HG02870 (cell line): ENCODE data around the gene CDH4.
"Not testable (repeated sequence)": the region's sequence is repeated elsewhere in the genome, so short reads cannot be mapped to it uniquely, and the experiment has no call there.

Source experiments
- ATAC-seq: cut with Tn5 transposase; IDR thresholded peaks from one replicate; pipeline ENCODE4 v1.9.1; 2021; ENCODE audit warnings: mild to moderate bottlenecking, moderate library complexity; ENCODE audit not compliant: unreplicated experiment

Gene CDH4

DNA sequence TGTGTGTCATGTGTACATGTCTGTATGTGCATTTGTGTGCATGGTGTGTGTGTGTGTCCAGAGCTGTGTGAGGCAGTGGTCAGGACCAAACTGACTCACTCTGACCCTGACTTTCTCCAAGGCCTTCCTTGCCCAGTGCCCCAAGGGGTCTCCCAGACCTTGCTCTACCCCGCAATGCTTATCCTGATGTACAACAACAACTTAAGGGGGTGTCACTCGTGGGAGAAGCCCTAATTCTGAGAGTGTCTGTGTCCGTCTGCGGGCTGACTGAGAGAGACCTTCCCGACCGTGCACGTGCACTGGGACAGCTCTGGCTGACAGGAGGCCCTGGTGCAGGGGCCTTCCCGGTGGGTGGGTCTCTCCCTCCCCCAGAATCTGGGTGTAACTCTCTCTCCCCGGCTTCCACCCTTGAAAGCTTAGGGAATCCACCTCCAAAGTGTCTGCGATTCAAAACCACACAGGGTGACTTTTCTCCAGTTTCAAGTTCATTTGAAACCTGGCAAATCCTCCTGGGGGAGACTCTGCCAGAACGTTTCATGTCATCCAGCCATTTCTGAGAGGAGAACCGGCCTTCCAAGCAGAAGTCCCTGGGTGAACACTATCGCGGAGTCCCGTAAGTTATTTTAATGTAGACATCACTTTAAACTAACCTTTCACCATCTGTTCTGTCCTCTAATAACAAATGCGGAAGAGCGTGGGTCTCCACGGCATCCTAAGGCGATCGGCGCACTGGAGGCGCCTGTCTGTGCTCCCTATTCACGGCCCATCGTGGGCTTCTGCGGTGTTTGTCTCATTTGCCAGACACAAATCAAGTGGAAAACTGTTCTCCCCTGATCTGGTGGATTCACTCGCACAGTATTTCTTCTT lies 588.1 kb downstream of the CDH4 start:
- ATAC-seq = no peak

GRCh38 chr20:61840779-61841455 lies 588.9 kb downstream of the CDH4 start:
- no peak for ATAC-seq

- no peak for ATAC-seq
Measured at GRCh38 chr20:61841551-61841950, 589.5 kb downstream of the CDH4 start.

- ATAC-seq = no peak
Measured at GRCh38 chr20:61841966-61842365, 589.9 kb downstream of the CDH4 start.

DNA sequence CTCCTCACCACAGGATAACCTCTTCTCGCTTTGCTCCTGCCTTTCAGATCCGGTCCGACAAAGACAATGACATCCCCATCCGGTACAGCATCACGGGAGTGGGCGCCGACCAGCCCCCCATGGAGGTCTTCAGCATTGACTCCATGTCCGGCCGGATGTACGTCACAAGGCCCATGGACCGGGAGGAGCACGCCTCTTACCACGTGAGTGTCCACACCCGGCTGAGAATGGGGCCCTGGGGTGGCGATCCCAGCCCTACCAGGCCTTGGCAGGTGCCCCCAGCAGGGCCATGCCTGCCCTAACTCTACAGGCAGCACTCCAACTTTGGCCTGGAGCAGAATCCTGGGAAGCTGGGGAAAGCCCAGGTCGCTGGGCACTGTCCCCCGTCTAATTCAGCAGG lies 592.6 kb downstream of the CDH4 start:
- no peak for ATAC-seq

- no peak for ATAC-seq
Measured at GRCh38 chr20:61845233-61845671, 593.2 kb downstream of the CDH4 start.

GRCh38 chr20:61846074-61846473 lies 594.0 kb downstream of the CDH4 start:
- ATAC-seq = no peak

DNA sequence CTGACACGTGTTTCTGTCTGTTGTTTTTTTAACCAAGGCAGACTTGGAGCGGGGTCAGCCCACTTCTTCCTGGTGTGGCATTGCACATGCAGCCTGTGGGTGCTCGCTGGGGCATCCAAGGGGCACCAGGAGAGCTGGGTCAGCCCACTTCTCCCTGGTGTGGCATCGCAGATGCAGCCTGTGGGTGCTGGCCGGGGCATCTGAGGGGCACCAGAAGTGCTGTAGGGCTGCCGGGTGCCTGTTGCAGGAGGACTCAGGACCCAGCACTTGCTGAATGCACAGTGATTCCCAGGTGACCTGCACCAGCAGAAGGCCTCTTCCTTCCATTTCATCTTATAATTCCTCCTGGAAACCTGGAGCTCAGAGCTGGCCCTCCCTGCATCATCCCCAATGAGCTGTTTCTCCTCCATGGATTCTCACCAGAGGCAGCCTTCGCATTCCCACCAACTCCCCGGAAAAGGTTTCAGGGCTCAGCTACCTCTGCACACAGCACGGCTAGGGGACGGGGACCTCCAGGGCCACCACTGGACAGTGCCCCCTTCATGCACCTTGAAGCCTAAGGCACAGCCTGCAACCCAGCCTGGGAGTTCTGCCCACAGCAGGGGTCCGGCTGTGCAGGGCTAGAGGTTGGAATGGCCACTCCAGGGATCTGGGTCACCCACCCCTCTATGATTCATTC lies 594.8 kb downstream of the CDH4 start:
- no peak for ATAC-seq

- ATAC-seq = no peak
Measured at GRCh38 chr20:61847420-61847748, 595.3 kb downstream of the CDH4 start.

- ATAC-seq = no peak
Measured at GRCh38 chr20:61847986-61848385, 595.9 kb downstream of the CDH4 start.

DNA sequence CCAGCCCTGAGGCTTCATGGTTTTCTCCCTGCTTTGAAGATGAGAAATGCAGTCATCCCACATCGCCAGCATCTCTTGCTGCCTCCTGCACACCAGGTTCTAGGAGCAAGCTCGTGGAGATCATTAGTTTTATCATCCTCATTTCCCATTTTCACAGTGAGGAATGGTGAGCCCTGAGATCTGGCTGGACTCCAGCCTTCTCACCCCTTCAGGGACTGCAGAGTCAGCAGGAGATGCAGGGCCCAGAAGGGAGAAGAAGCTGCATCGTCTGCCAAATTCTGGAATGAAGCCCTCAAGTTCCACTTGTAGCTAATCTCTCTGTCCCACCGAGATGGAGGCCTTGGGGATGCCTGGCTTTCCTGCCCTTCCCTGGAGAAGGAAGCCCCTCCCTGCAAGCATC lies 596.8 kb downstream of the CDH4 start:
- no peak for ATAC-seq

DNA sequence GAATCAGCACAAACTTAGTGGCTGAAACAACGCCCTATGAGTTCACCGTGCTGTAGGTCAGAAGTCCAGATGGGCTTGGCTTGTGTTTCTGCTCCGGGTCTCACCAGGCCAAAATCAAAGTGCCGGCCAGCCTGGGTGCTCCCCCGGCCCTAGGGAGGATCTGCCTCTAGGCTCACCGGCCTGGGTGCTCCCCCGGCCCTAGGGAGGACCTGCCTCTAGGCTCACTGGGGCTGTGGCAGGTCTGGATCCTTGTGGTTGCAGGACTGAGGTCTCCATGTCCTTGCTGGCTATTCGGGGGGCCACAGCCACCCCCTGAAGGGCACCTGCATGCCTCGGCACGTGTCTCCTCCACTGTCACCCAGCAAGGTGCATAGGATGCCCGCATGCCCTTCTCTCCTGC lies 597.3 kb downstream of the CDH4 start:
- ATAC-seq = no peak

GRCh38 chr20:61849822-61850221 lies 597.8 kb downstream of the CDH4 start:
- no peak for ATAC-seq

- no peak for ATAC-seq
Measured at GRCh38 chr20:61850457-61850856, 598.4 kb downstream of the CDH4 start.

DNA sequence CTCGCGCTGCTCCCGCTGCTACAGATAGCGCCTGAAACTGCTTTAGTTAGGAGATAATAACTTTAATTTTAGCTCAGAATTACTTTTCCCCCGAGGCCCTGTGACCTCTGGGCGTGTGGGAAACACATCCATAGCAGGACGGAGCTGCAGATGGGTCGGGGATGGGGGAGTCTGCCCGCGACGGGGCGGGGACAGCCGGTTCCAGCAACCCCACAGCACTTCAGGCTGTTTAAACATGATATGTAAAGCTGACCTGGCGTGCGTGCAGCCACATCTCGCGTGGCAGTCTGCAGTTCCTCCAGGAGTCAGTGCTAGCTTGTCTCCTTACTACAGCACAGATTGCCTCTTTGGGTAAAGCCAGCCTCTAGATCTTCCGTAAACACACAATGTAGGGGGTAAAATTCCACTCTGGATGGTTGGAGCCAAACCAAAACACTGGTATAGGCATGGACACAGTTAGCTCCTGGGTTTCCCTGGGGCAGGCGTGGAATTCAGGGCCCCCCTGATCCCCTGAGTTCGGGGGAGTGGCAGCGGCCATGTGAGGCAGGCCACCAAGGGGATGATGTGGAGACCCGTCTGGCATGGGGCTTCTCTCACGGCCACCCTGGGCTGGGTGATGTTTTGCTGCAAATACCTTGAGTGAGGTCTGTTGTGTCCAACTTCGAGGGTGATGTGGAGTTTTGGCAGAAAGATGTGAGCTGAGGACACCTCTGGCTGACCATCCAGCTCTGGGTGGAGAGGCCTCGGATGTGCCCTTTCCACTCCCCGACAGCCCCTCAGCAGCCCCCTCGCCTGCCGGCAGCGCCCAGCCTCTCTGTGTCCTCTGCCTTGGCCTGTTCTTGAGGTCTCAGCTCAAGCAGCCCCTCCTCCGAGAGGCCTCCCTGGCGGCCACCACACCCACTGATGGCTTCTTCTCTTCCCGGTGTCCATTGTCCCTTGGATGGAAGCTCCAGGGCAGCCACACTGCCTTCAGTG lies 599.2 kb downstream of the CDH4 start:
- ATAC-seq = no peak

DNA sequence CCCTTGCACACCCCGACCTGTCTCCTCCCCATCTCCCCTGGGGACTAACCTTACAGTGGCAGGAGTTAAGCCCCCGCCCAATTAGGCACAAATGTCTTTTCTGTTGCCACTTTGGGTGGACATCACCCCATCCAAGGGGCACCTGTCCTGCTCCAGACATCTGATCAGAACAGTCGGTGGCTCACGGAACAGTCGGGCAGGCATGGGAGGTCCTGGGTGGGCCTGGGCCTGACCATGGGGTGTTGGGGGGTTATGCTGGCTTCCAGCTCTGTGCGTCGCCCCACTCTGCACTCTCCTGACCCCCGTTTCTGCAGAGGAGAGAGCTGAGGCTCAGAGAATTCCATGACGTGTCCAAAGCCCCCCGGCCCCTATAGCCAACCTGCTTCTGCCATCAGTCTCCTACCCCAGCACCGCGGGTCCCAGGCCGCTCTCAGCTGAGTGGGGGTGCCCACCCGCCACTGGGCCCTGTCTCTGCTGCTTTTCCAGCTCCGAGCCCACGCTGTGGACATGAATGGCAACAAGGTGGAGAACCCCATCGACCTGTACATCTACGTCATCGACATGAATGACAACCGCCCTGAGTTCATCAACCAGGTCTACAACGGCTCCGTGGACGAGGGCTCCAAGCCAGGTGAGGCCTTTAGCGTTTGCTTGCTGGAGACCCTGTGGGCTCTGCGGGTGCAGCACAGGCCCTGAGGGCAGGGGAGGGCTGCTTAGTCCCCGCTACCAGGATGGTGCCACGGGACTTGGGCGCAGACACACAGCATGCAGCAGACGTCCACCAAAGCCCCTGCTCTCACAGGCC lies 600.4 kb downstream of the CDH4 start:
- ATAC-seq = no peak

- no peak for ATAC-seq
Measured at GRCh38 chr20:61853073-61854005, 601.3 kb downstream of the CDH4 start.

GRCh38 chr20:61854538-61854937 lies 602.5 kb downstream of the CDH4 start:
- ATAC-seq = not testable (repeated sequence)

GRCh38 chr20:61855286-61855685 lies 603.2 kb downstream of the CDH4 start:
- ATAC-seq = no peak
